Neutrophil (primary cell): ENCODE results near the gene TRMO.

Source experiments
- H3K27ac ChIP-seq: fragments of 200-600 bp; sonication (generic); 2 replicates; pipeline ENCODE4 v1.5.1; 2016; ENCODE audit warnings: mild to moderate bottlenecking, moderate library complexity
- H3K27me3 ChIP-seq: fragments of 200-600 bp; sonication (generic); 2 replicates; pipeline ENCODE4 v1.6.0; 2016; ENCODE audit warnings: mild to moderate bottlenecking
- H3K36me3 ChIP-seq: fragments of 200-600 bp; sonication (generic); 2 replicates; pipeline ENCODE4 v1.5.1; 2017
- H3K4me1 ChIP-seq, 2 experiments: fragments of 200-600 bp in 1 of 2; sonication (generic) in 1 of 2; 1 replicate in 1 of 2; 2 replicates in 1 of 2; pipeline versions ENCODE4 v1.5.1 to v1.6.1; 2013 to 2016; ENCODE audit warnings: low read depth in 1 of 2, low read length in 1 of 2, mild to moderate bottlenecking in 1 of 2, moderate library complexity in 1 of 2; ENCODE audit not compliant: control insufficient read depth in 1 of 2, insufficient read depth in 1 of 2
- H3K4me3 ChIP-seq, 2 experiments: fragments of 200-600 bp in 1 of 2; sonication (generic) in 1 of 2; 1 replicate in 1 of 2; 2 replicates in 1 of 2; pipeline ENCODE4 v1.5.1; 2013 to 2016; ENCODE audit warnings: low read depth in 1 of 2, low read length in 1 of 2, mild to moderate bottlenecking in 1 of 2, moderate library complexity in 1 of 2
- H3K9me3 ChIP-seq: fragments of 200-600 bp; sonication (generic); 2 replicates; pipeline ENCODE4 v1.5.1; 2016
- TF ChIP-seq, protein P1 (sequence below): fragments of 200-600 bp; sonication (generic); IDR thresholded peaks from 2 replicates; pipeline ENCODE4 v1.5.1; 2016; ENCODE audit warnings: antibody characterized with exemption

The TRMO gene

DNA sequence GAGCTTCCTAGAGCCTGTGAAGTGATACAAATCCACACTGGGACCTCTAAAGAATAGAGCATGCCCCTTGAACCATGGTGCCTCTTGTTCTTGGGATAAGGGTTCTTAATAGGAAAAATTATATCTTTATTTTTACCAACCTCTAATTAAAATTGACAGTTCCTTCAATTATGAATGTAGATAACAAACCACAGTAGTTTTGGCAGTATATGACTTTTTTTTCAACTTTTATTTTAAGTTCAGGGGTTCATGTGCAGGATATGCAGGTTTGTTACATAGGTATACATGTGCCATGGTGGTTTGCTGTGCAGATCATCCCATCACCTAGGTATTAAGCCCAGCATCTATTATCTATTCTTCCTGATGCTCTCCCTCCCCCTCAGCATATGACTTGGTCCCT is 14.7 kb upstream of the TRMO start:
- no peaks in the 10 kb centered on the region for H3K36me3 ChIP-seq
- H3K4me1 ChIP-seq = no peaks in the 10 kb centered on the region
- TF ChIP-seq, protein P1, sequence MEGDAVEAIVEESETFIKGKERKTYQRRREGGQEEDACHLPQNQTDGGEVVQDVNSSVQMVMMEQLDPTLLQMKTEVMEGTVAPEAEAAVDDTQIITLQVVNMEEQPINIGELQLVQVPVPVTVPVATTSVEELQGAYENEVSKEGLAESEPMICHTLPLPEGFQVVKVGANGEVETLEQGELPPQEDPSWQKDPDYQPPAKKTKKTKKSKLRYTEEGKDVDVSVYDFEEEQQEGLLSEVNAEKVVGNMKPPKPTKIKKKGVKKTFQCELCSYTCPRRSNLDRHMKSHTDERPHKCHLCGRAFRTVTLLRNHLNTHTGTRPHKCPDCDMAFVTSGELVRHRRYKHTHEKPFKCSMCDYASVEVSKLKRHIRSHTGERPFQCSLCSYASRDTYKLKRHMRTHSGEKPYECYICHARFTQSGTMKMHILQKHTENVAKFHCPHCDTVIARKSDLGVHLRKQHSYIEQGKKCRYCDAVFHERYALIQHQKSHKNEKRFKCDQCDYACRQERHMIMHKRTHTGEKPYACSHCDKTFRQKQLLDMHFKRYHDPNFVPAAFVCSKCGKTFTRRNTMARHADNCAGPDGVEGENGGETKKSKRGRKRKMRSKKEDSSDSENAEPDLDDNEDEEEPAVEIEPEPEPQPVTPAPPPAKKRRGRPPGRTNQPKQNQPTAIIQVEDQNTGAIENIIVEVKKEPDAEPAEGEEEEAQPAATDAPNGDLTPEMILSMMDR = no peak
- no peak overlapping the region for H3K4me3 ChIP-seq
- peaks cover 14% of the 10 kb centered on the region for H3K27me3 ChIP-seq
- H3K27ac ChIP-seq = no peak overlapping the region
- H3K9me3 ChIP-seq = no peaks in the 10 kb centered on the region

DNA sequence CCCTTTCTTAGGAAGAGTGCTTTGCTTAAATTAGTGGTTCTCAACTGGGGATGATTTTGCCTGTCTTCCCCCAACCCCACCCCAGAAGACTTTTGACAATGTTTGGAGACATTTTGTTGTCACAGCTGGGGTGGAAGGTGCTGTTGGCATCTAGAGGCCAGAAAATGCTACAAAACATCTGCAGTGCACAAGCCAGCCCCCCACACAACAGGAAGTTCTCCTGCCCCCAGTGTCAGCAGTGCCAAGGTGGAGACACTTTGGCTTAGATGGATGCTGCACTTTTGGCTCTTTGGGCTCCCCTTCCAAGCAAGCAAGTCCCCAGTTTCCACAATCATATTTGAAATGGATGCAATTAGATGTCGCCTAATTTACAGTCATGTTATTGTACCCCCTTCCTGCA is 13.0 kb upstream of the TRMO start:
- H3K27ac ChIP-seq = no peak overlapping the region
- H3K36me3 ChIP-seq = no peaks in the 10 kb centered on the region
- H3K4me3 ChIP-seq = no peak overlapping the region
- TF ChIP-seq, protein P1 = no peak
- H3K4me1 ChIP-seq = no peaks in the 10 kb centered on the region
- peaks cover 14% of the 10 kb centered on the region for H3K27me3 ChIP-seq
- H3K9me3 ChIP-seq = no peaks in the 10 kb centered on the region

DNA sequence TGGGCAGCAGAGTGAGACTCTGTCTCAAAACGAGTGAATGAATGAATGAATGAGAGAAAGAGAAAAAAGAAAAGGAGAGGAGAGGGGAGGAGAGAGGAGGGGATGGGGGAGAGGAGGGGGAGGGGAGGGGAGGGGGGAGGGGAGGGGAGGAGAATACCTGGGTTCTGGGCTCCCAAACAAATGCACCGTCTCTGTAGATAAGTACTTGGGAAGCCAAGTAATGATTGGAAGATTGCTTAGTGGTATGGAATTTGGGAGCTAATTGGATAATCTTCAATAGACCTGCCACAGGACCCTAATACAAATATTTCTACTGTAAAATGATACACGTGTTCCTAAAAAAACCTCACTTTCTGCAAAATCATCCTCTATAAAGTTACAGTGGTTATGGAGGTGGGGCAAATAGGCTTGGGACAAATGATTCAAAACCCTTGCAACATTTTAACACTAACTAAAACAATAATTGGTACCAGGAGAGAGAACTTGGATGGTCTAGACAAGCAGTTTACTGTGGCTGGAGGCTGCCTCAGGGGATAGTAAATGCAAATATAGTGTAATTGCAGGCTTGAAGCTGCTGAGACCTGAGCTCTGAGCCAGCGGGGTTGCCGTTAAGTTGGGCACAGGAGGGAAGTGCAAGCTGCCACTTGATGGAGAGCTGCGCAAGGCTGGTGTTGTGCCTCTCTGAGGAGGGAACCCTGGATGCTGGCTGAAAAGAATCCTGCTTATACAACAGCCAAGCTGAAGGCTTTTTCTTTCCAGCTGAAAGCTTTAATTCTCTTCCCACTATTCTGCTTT is 12.2 kb upstream of the TRMO start:
- H3K27me3 ChIP-seq = peaks cover 14% of the 10 kb centered on the region
- H3K27ac ChIP-seq = no peak overlapping the region
- no peaks in the 10 kb centered on the region for H3K36me3 ChIP-seq
- H3K4me3 ChIP-seq = no peak overlapping the region
- H3K9me3 ChIP-seq = no peaks in the 10 kb centered on the region
- TF ChIP-seq, protein P1 = no peak
- H3K4me1 ChIP-seq = no peaks in the 10 kb centered on the region

DNA sequence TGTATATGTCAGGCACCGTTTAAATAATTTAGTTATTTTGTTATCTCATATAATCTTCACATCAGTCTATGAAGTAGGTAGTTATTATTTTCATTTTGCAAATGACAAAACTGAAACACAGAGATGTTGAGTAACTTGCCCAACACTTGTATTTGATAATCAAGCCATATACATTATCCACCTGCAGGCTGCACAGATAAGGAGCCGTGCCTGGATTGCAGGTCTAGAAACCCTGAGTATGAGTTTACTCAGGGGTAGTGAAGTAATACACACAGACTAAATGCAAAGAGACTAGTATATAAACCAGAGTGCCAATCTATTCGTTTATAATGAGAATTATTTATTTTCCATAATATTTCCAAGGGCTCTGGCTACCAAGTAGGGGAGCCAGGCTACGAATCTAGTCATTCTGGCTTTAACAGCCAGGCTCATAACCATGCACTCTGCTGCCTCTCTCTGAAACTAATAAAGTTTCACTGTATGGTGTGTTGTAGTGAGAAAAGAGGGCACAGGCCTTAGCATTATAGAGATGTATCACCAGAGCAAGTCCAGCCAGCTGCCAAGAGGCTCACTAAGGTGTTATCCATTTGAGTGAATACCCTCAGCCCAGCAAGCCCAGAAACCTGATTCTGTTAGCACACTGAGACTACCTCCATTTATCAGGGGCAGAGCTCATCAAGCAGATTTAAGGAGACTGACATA is 11.1 kb upstream of the TRMO start:
- Histone ChIP-seq H3K4me1 (no peaks in the 10 kb centered on the region), H3K27me3 (peaks cover 14% of the 10 kb centered on the region), H3K9me3 (no peaks in the 10 kb centered on the region), H3K4me3 (no peak overlapping the region), H3K27ac (no peak overlapping the region), H3K36me3 (no peaks in the 10 kb centered on the region)
- TF ChIP-seq, protein P1 = no peak

DNA sequence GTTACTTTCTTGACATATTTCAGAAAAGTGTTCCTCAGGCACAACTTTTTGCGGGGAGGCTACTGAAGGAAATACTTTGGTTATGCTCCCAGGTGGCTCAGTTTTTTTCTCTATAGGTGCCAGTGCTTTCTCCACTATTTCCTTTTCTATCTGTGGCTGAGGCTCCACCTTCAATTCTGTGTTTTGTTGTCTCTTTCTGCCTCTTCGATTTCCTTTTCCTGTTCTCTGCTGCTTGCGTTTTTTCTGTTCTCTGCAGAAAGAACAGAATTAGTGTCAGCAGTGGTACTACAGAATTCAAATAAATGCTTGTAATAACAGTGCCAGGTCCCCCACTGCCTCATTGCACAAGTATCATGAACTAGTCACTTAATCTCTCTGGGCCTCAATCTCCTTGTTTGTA is 8.7 kb upstream of the TRMO start:
- Histone ChIP-seq H3K27me3 (peaks cover 14% of the 10 kb centered on the region), H3K9me3 (no peaks in the 10 kb centered on the region), H3K36me3 (no peaks in the 10 kb centered on the region), H3K4me1 (no peaks in the 10 kb centered on the region), H3K4me3 (no peak overlapping the region), H3K27ac (no peak overlapping the region)
- TF ChIP-seq, protein P1 = no peak
